Uterus (tissue), 2 donors: ENCODE measurements around the gene NR6A1.

ENCODE experiments used
- CTCF ChIP-seq, 4 experiments: fragments of 200-600 bp in 2 of 4; fragments of 450-650 bp in 2 of 4; sonication (generic) in 2 of 4; IDR thresholded peaks; one replicate each; pipeline ENCODE4 v1.5.1; 2016 to 2019; ENCODE audit warnings: antibody characterized with exemption in 4 of 4, mild to moderate bottlenecking in 2 of 4, moderate library complexity in 1 of 4
- POLR2A ChIP-seq, 2 donors: fragments of 450-650 bp; IDR thresholded peaks; one replicate each; pipeline ENCODE4 v1.6.1; 2016; ENCODE audit warnings: antibody characterized with exemption in 2 of 2, mild to moderate bottlenecking in 1 of 2, moderate library complexity in 1 of 2

GRCh38 chr9:124472770-124473169 is 298.3 kb downstream of the NR6A1 start:
- TF ChIP-seq CTCF (IDR thresholded peaks at IDR 0.05) (no peak), POLR2A (IDR thresholded peaks at IDR 0.05) (no peak)
